ENCODE results near the gene SP6.

The SP6 gene

GRCh38 chr17:47813512-47814031 lies 37.4 kb downstream of the SP6 start:
- DNase-seq = no peak

GRCh38 chr17:47813077-47813476 lies 37.9 kb downstream of the SP6 start:
- DNase-seq = no peak

- DNase-seq = no peak
Measured at GRCh38 chr17:47812146-47812920, 38.6 kb downstream of the SP6 start.

GRCh38 chr17:47811709-47812108 lies 39.3 kb downstream of the SP6 start:
- DNase-seq = no peak

- no peak for DNase-seq
Measured at GRCh38 chr17:47810901-47811635, 39.9 kb downstream of the SP6 start.

GRCh38 chr17:47810200-47810821 lies 40.7 kb downstream of the SP6 start:
- DNase-seq = no peak

GRCh38 chr17:47808830-47809480 lies 42.0 kb downstream of the SP6 start:
- no peak for DNase-seq

- DNase-seq = no peak
Measured at GRCh38 chr17:47808036-47808829, 42.7 kb downstream of the SP6 start.

- no peak for DNase-seq
Measured at GRCh38 chr17:47807421-47807820, 43.5 kb downstream of the SP6 start.

GRCh38 chr17:47806913-47807255 lies 44.1 kb downstream of the SP6 start:
- no peak for DNase-seq

- no peak for DNase-seq
Measured at GRCh38 chr17:47806026-47806912, 44.7 kb downstream of the SP6 start.

- DNase-seq = no peak
Measured at GRCh38 chr17:47804461-47804860, 46.5 kb downstream of the SP6 start.

GRCh38 chr17:47803751-47804150 lies 47.2 kb downstream of the SP6 start:
- DNase-seq = no peak

GRCh38 chr17:47803201-47803600 lies 47.8 kb downstream of the SP6 start:
- DNase-seq = no peak

- DNase-seq = peak in 22 of 51 donors; percentile 2 to 33 (median 12)
Measured at GRCh38 chr17:47802341-47803022, 48.5 kb downstream of the SP6 start.

GRCh38 chr17:47801906-47802305 lies 49.1 kb downstream of the SP6 start:
- no peak for DNase-seq

- DNase-seq = no peak
Measured at GRCh38 chr17:47801176-47801765, 49.7 kb downstream of the SP6 start.

GRCh38 chr17:47800686-47801085 lies 50.3 kb downstream of the SP6 start:
- no peak for DNase-seq

GRCh38 chr17:47797797-47798196 lies 53.2 kb downstream of the SP6 start:
- DNase-seq = no peak

Measured in hypothalamus (tissue), 51 donors.